ENCODE results near the gene RMDN2. TPM values are rescaled to one million over a fixed set of nuclear protein-coding genes. Genes with fewer than 3 reads are reported as not detected.

Gene RMDN2
- total RNA-seq, 2 donors from 2014 or later = 3.7 to 7.4 TPM

- no peaks in the 10 kb centered on the region for H3K27me3 ChIP-seq (replicated peaks; ENCODE audit: insufficient read depth)
- no peak overlapping the region for H3K27ac ChIP-seq
- ATAC-seq (ENCODE audit: insufficient number of reproducible peaks, low FRiP score, low read depth) (no peak), DNase-seq (ENCODE audit: low spot score) (no peak)
- H3K4me1 ChIP-seq (ENCODE audit: control insufficient read depth in 1 of 2, low read depth in 2 of 2) = peaks cover 0 to 1% of the 10 kb centered on the region in 2 donors
- H3K36me3 ChIP-seq = no peaks in the 10 kb centered on the region
- no peaks in the 10 kb centered on the region for H3K9me3 ChIP-seq
- TF ChIP-seq CTCF (IDR thresholded peaks at IDR 0.05) = no peak
- H3K4me3 ChIP-seq = no peak overlapping the region
Observed at GRCh38 chr2:38032946-38033345, 107.9 kb downstream of the RMDN2 start.

- Histone ChIP-seq H3K4me3 (no peak overlapping the region), H3K27ac (no peak overlapping the region), H3K27me3 (replicated peaks; ENCODE audit: insufficient read depth) (no peaks in the 10 kb centered on the region), H3K9me3 (no peaks in the 10 kb centered on the region), H3K36me3 (no peaks in the 10 kb centered on the region), H3K4me1 (ENCODE audit: control insufficient read depth in 1 of 2, low read depth in 2 of 2) (peaks cover 0 to 8% of the 10 kb centered on the region in 2 donors)
- DNase-seq (ENCODE audit: low spot score) (no peak), ATAC-seq (ENCODE audit: insufficient number of reproducible peaks, low FRiP score, low read depth) (no peak)
- no peak for TF ChIP-seq CTCF (IDR thresholded peaks at IDR 0.05)
Observed at GRCh38 chr2:38033646-38034045, 108.6 kb downstream of the RMDN2 start.

DNA sequence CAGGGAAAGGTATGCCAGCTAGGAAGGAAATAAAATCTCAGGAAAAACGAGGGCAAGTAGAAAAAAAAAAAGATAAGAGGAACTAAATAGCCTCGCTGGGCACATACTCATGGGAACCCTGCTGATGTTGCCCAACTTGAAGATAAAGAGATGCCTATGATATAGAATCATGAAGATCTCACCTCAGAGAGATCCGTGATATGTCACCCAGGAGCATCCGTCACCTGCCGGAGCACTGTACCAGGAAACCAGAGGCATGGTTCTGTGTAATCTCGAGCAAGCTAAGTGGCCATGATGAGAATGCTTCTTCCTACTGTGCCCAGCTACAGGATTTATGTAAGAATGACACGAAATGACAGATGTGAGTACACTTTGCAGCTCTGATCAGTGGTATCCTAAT lies 110.9 kb downstream of the RMDN2 start:
- H3K4me1 ChIP-seq (ENCODE audit: control insufficient read depth in 1 of 2, low read depth in 2 of 2) = peaks cover 0 to 10% of the 10 kb centered on the region in 2 donors
- H3K36me3 ChIP-seq = no peaks in the 10 kb centered on the region
- H3K9me3 ChIP-seq = no peaks in the 10 kb centered on the region
- no peak for TF ChIP-seq CTCF (IDR thresholded peaks at IDR 0.05)
- H3K27ac ChIP-seq = no peak overlapping the region
- no peaks in the 10 kb centered on the region for H3K27me3 ChIP-seq (replicated peaks; ENCODE audit: insufficient read depth)
- no peak overlapping the region for H3K4me3 ChIP-seq
- no peak for DNase-seq (ENCODE audit: low spot score)
- ATAC-seq (ENCODE audit: insufficient number of reproducible peaks, low FRiP score, low read depth) = no peak

- ATAC-seq (ENCODE audit: insufficient number of reproducible peaks, low FRiP score, low read depth) = no peak
- Histone ChIP-seq H3K4me3 (peak overlapping the region; percentile 70), H3K27me3 (replicated peaks; ENCODE audit: insufficient read depth) (no peaks in the 10 kb centered on the region), H3K4me1 (ENCODE audit: control insufficient read depth in 1 of 2, low read depth in 2 of 2) (peaks cover 0 to 10% of the 10 kb centered on the region in 2 donors), H3K27ac (no peak overlapping the region), H3K36me3 (no peaks in the 10 kb centered on the region), H3K9me3 (no peaks in the 10 kb centered on the region)
- DNase-seq (ENCODE audit: low spot score) = no peak
- no peak for TF ChIP-seq CTCF (IDR thresholded peaks at IDR 0.05)
Observed at GRCh38 chr2:38037325-38037724, 112.2 kb downstream of the RMDN2 start.

GRCh38 chr2:38037757-38038621 lies 112.9 kb downstream of the RMDN2 start:
- no peak for DNase-seq (ENCODE audit: low spot score)
- TF ChIP-seq CTCF (IDR thresholded peaks at IDR 0.05) = peak; percentile 28
- ATAC-seq (ENCODE audit: insufficient number of reproducible peaks, low FRiP score, low read depth) = peak; percentile 28

More at GRCh38 chr2:38037757-38038621, 112.9 kb downstream of the RMDN2 start:
- Histone ChIP-seq H3K27ac (peak overlapping the region; percentile 14 to 15), H3K4me1 (ENCODE audit: control insufficient read depth in 1 of 2, low read depth in 2 of 2) (peaks cover 0 to 10% of the 10 kb centered on the region in 2 donors), H3K27me3 (replicated peaks; ENCODE audit: insufficient read depth) (no peaks in the 10 kb centered on the region), H3K36me3 (no peaks in the 10 kb centered on the region), H3K4me3 (peak overlapping the region; percentile 70), H3K9me3 (no peaks in the 10 kb centered on the region)

All from thoracic aorta (tissue), 2 donors.